SIG-M5 treated with dmso at 0.1 percent for 504 hours (cell line): Measurements from ENCODE around the gene EIF4E2.

Experiments
- DNase-seq: peaks from one replicate; lab custom pipeline; 2025; ENCODE audit not compliant: unreplicated experiment; lab: John Stamatoyannopoulos, UW

Gene EIF4E2

GRCh38 chr2:232537079-232537478, 13.4 kb upstream of the EIF4E2 start:
- DNase-seq: no peak

GRCh38 chr2:232537499-232537898, 13.0 kb upstream of the EIF4E2 start:
- no peak for DNase-seq

- DNase-seq: no peak
Measured at GRCh38 chr2:232538671-232539070, 11.8 kb upstream of the EIF4E2 start.

- DNase-seq: no peak
Measured at GRCh38 chr2:232539298-232540231, 10.9 kb upstream of the EIF4E2 start, which contains the start of gene CHRNG. Gene CHRNG, plus strand, starts transcription at chr2:232539692. Its CDS starts 56 bp downstream, at chr2:232539748.

- DNase-seq: no peak
Measured at GRCh38 chr2:232540441-232541041, 9.9 kb upstream of the EIF4E2 start.

- DNase-seq: no peak
Measured at GRCh38 chr2:232541195-232541960, 9.1 kb upstream of the EIF4E2 start.

- no peak for DNase-seq
Measured at GRCh38 chr2:232541961-232542714, 8.4 kb upstream of the EIF4E2 start.

GRCh38 chr2:232542715-232543467, 7.6 kb upstream of the EIF4E2 start:
- no peak for DNase-seq

- DNase-seq: no peak
Measured at GRCh38 chr2:232543491-232543890, 7.0 kb upstream of the EIF4E2 start.

- no peak for DNase-seq
Measured at GRCh38 chr2:232543928-232544631, 6.4 kb upstream of the EIF4E2 start.

GRCh38 chr2:232544674-232545073, 5.8 kb upstream of the EIF4E2 start:
- no peak for DNase-seq

GRCh38 chr2:232545511-232546375, 4.7 kb upstream of the EIF4E2 start:
- no peak for DNase-seq

- no peak for DNase-seq
Measured at GRCh38 chr2:232547991-232548390, 2.5 kb upstream of the EIF4E2 start.

GRCh38 chr2:232549655-232550353, 685 bp upstream of the EIF4E2 start:
- no peak for DNase-seq

GRCh38 chr2:232551250-232551638, 755 bp downstream of the EIF4E2 start:
- peak; percentile 61 for DNase-seq

GRCh38 chr2:232551776-232552175, 1.3 kb downstream of the EIF4E2 start:
- no peak for DNase-seq

- DNase-seq: no peak
Measured at GRCh38 chr2:232556426-232556825, 5.9 kb downstream of the EIF4E2 start.
